GM20431 (cell line): ENCODE measurements around the gene TMEM255A.

Experiments used
- in situ Hi-C: fragments of 300-500 bp; cut with MseI, MboI; formaldehyde crosslinking; loops from one replicate; pipeline ENCODE4 v1.15.0; 2020; ENCODE audit warnings: low sequenced_read_pairs; ENCODE audit not compliant: unreplicated experiment

TMEM255A gene

DNA sequence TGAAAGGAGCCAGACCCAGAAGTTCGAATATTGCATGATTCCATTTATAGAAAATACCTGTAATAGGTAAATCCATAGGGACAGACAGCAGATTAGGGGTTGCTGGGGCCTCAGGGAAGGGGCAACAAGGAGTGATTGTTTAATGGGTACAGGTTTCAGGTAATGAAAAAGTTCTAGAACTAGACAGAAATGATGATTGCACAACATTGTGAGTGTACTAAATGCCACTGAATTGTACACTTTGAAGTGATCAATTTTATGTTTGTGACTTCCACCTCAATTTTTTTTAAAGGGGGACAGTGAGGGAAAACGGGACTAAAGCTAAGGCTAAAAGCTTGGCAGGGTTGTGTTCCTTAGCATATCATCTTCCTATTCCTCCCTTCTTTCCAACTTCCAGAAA, 37.1 kb downstream of the TMEM255A start:
- in situ Hi-C loops = no loop called here

DNA sequence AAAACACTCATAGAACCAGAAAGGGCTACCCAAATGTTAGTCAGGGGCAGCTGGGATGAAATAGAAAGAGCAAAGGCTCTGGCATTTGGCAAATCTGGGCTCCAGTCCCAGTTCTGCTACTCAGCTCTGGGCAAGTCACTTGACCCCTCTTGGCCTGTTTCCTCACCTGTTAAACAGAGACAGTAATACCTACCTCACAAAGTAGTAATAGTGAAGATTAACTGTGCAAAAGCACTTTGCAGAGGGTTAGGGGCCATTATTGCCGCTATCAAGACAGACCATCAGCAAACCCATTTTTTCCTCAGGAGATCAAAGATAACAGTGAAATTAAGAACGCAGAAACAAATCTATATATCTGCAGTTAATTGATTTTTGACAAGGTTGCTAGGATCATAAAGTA, 40.0 kb downstream of the TMEM255A start:
- in situ Hi-C loops = no loop called here

- in situ Hi-C loops = no loop called here
Observed at GRCh38 chrX:120270567-120270966, 40.7 kb downstream of the TMEM255A start.

GRCh38 chrX:120269373-120270035, 41.8 kb downstream of the TMEM255A start:
- in situ Hi-C loops = no loop called here

DNA sequence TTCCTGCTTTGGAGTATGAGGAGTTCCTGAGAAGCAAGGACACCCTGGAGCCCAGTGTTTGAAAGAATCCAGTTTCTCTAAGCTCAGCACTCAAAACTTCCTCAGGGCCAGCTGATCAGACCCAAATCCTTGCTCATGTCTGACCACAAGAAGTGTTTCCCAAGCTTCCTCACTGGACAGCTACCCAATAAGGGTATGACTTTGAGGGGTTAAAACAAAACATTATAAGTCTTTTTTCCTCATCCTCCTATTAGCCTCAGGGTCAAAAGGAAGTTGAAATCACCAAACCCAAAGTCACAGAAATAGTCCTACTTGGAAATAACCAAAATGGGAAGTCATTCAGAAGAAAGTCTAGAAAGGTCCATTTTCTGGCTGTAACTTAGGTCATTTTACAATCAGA, 46.9 kb downstream of the TMEM255A start:
- in situ Hi-C loops = no loop called here

GRCh38 chrX:120262859-120263708, 48.2 kb downstream of the TMEM255A start:
- in situ Hi-C loops = no loop called here

- in situ Hi-C loops = no loop called here
Observed at GRCh38 chrX:120260369-120260768, 50.9 kb downstream of the TMEM255A start.

GRCh38 chrX:120253784-120254183, 57.5 kb downstream of the TMEM255A start:
- in situ Hi-C loops = no loop called here

DNA sequence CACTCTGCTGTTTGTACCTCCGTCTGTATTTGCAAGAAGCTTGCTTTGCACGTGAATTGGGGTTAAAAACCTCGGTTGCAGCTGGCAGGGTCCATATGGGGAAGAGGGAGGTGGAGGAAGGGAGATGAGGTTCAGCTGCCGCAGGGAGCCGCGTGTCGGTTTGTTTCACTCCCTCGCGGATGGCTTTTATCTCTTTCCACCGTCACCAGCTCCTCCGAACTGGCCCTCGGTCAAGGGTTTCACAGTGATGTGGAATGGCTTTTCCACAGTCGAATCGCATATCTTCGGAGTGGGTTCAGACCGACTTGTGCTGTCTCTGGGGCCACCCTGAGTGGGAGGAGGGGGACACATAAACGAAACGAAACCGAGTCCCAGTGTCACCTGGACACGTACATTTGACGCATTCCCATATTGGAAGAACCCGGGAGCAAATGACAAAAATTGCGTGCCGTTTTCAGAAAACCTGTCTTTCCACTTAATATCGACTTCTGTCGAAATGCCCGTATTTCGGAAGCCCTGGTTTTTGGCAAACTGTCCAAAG, 59.7 kb downstream of the TMEM255A start:
- in situ Hi-C loops = no loop called here

DNA sequence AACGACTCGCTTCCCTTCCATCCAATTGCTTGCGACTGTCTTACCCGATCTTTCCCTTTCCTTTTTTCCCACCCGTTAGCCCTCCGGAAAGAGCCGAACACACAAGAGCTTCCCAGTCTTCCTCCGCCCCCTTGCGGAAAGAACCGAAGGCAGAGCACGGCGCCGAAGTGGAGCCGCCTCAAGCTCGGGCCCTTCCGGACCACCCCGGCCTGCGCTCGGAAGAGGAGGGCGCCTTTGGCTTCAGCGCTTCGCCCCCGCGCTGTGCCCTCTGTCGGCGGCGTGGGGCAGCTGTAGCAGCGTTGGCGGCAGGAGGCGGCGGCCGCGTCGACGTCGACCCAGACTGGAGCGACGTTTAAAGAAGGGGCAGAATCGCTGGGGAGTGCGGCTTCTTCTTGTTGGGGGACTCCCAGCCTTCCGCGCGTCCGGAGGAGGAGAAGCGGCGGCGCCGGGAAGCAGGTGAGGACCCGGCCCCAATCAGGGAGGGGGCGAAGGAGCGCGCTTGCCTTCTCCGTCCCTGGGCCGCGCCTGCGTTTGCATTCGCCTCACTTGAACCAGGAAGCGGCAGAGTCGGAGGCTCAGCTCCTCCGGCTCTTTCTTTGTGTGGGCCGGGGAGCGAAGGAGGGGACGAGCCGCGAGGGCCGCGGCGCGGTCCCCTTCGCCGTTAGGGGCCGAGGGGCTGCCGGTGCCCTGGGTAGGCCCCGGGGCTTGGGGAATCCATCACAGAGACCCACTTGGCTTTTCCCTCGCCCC, 60.6 kb downstream of the TMEM255A start, which contains the start of gene ZBTB33:
TSS of gene ZBTB33 (plus strand) at position 291 of the 750 bp plus-strand sequence. CDS start 2,604 bp downstream, outside the sequence.
- in situ Hi-C loops = no loop called here

- in situ Hi-C loops = no loop called here
Observed at GRCh38 chrX:120244735-120245498, 66.3 kb downstream of the TMEM255A start.

DNA sequence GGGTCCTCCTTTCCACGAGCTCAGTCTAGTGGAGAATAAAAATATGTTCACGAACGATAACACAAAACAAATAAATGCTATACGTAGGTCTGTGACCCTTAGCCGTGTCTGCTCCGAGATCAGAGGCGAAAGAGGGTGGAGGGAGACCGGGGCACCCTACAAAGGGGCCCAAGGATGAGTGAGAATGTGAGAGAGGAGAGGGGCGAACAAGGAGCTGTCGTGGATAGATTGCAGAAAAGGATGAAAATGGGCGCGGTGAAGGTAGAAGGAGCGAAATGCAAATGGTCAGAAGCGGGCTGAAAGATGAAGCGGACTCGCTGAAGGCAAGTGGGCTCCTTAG, 66.9 kb downstream of the TMEM255A start:
- in situ Hi-C loops = no loop called here

- in situ Hi-C loops = no loop called here
Observed at GRCh38 chrX:120242813-120243212, 68.4 kb downstream of the TMEM255A start.

GRCh38 chrX:120238933-120239332, 72.3 kb downstream of the TMEM255A start:
- in situ Hi-C loops = no loop called here

DNA sequence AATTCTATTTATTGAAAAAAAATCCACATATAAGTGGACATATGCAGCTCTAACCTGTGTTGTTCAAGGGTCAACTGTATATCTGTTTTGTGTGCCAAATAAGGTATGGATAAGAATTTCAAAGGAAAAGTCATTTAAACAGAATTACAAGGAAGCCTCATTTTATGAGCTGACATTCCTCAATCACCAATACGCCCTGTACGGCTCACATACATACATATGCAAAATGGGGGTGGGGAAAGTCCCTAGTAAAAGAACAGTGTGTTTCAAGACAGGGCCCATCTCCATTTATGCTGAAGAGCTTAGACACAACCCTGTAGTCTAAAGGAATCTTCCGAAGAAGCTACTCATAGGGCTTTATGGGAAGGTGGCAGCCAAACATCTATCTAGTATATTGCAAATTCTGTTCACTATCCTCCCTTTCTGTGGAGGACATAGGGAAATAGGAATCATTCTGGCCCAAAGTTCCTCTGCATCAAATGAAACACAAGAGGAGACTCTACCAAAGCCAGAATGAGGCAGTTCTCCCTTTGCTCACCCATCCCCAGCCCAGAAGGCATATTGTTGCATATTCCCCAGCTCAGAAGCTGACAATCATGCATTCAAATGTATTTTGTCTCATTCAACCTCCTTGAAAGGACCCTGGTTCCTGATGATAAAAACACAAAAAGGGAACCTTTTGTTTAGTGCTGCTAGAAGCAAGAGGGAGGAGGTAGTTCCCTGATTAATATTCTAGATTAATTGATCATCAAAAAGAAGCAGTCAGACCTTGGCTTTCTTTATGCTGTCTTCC, 74.4 kb downstream of the TMEM255A start:
- in situ Hi-C loops = no loop called here

DNA sequence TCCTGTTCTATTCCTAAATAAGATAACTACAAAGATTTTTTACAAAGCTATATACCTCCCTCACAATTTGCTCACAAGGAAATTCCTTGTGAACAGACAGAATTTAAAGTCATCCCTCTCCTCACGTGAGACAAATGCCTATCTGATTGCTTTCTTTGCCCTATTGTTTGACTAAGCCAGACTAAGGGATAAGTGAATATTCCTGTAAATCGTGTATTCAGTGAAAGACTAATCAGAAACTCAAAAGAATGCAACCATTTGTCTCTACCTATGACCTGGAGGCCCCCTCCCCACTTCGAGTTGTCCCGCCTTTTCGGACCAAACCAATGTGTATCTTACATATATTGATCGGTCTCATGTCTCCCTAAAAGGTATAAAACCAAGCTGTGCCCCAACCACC, 76.0 kb downstream of the TMEM255A start:
- in situ Hi-C loops = no loop called here

DNA sequence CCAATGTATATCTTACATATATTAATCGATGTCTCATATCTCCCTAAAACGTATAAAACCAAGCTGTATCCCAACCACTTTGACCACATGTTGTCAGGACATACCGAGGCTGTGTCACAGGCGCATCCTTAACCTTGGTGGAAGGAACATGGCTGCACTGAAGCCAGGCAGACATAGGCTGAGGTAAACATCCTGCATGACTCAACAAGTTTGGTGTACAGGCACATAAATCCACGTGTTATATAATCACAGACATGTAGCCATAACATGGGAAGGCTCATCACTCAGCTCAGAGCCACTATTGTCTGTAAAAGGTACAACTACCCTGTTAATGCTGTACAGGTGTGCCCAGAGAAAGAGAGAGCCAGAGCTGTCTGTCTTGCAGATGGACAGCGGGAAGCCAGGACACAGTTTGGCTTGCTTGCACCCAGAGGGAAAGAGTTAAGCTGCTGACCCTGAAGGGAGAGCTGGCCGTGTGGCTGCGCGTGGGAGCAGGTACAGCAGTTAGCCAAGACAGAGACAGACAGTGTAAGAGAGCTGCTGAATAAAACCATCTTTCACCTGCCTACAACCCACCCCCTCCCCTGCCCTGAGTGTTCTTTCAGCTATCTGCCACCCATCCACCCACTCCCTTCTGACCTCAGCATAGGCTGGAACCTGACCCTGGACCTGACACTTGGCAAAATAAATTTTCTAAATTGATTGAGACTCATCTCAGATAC, 82.9 kb downstream of the TMEM255A start:
- in situ Hi-C loops = no loop called here

GRCh38 chrX:120224388-120224787, 86.9 kb downstream of the TMEM255A start:
- in situ Hi-C loops = loop anchor here (25.0 kb wide), 1 partner anchor 237 kb away; no protein-coding TSS in a partner anchor
